Superior temporal gyrus (tissue), 1 donor: ENCODE data around the gene WASHC2A.
A peak's percentile ranks its signal among the peaks of the same experiment; 100 is the strongest.
"Not testable (repeated sequence)": the region's sequence is repeated elsewhere in the genome, so short reads cannot be mapped to it uniquely, and the experiment has no call there.

ENCODE experiments used
- DNase-seq: peaks from one replicate; pipeline ENCODE4 v3.0.0-alpha.2; 2016; ENCODE audit errors: extremely low spot score

Gene WASHC2A, protein sequence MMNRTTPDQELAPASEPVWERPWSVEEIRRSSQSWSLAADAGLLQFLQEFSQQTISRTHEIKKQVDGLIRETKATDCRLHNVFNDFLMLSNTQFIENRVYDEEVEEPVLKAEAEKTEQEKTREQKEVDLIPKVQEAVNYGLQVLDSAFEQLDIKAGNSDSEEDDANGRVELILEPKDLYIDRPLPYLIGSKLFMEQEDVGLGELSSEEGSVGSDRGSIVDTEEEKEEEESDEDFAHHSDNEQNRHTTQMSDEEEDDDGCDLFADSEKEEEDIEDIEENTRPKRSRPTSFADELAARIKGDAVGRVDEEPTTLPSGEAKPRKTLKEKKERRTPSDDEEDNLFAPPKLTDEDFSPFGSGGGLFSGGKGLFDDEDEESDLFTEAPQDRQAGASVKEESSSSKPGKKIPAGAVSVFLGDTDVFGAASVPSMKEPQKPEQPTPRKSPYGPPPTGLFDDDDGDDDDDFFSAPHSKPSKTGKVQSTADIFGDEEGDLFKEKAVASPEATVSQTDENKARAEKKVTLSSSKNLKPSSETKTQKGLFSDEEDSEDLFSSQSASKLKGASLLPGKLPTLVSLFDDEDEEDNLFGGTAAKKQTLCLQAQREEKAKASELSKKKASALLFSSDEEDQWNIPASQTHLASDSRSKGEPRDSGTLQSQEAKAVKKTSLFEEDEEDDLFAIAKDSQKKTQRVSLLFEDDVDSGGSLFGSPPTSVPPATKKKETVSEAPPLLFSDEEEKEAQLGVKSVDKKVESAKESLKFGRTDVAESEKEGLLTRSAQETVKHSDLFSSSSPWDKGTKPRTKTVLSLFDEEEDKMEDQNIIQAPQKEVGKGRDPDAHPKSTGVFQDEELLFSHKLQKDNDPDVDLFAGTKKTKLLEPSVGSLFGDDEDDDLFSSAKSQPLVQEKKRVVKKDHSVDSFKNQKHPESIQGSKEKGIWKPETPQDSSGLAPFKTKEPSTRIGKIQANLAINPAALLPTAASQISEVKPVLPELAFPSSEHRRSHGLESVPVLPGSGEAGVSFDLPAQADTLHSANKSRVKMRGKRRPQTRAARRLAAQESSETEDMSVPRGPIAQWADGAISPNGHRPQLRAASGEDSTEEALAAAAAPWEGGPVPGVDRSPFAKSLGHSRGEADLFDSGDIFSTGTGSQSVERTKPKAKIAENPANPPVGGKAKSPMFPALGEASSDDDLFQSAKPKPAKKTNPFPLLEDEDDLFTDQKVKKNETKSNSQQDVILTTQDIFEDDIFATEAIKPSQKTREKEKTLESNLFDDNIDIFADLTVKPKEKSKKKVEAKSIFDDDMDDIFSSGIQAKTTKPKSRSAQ (N-terminal part only)

DNA sequence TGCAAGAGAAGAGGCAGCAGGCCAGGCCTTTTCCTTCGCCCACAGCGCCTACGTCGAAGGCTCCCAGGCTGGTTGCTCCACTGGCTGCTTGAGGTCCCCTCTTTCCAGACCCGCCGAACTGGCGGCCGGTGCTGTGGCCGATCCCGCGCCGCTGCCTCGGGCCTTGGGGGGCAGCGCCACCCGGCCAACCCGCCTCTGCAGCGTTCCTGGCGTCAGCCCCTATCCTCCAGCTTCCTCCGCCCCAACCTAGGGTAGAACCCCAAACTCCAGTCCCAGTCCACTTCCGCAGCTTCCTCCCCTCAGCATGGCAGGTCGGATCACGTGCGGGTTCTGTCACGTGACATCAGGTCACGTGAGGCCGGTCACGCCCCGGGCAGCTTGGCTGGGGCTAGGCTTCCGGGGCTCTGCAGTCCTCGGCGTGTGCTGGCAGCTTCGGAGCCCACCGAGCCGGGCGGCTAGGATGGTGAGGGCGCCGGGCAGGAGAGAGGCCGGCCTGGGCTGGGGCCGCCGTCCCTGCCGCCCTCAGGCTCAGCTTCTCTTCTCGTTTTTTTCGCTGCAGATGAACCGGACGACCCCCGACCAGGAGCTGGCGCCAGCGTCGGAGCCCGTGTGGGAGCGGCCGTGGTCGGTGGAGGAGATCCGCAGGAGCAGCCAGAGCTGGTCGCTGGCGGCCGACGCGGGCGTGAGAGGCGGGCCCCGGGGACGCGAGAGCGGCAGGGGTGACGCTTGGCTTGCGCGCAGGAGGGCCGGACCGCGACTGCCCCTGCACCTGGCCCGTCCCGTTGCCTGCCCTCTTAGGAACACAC lies at the start of gene WASHC2A:
Gene WASHC2A (plus strand): TSS at position 409 of the 806 bp plus-strand sequence. CDS start 52 bp downstream, at position 461.
- DNase-seq: peak; percentile 89

- not testable (repeated sequence) for DNase-seq
Measured at GRCh38 chr10:50019279-50019678, 48.5 kb upstream of the WASHC2A start.

DNA sequence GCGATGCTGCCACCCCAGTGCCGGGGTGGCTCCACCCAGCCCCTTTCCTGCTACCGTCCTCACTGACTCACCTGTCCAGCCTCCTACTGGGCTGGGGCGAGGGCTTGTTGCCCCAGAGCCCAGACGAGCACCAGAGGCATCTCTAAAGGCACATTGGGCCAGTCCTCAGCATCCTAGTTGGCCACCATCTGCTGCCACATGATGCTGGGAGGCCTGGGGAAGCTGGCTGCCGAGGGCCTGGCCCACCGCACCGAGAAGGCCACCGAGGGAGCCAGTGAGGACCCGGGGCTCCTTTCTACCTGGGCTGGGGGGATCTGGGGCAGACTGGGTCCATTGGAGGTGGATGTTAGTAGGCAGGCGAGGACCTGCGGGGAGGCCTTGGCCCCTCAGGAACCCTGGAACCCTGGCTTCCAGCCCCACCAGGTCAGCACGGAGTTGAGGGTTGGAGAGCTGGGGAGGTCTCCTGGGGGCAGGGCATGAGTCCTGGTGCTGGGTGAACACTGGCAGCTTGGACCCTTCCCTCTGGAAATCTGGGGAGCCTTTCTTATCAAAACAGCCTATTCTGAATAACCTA lies 47.2 kb upstream of the WASHC2A start:
- not testable (repeated sequence) for DNase-seq

- no peak for DNase-seq
Measured at GRCh38 chr10:50021646-50022045, 46.1 kb upstream of the WASHC2A start.

DNA sequence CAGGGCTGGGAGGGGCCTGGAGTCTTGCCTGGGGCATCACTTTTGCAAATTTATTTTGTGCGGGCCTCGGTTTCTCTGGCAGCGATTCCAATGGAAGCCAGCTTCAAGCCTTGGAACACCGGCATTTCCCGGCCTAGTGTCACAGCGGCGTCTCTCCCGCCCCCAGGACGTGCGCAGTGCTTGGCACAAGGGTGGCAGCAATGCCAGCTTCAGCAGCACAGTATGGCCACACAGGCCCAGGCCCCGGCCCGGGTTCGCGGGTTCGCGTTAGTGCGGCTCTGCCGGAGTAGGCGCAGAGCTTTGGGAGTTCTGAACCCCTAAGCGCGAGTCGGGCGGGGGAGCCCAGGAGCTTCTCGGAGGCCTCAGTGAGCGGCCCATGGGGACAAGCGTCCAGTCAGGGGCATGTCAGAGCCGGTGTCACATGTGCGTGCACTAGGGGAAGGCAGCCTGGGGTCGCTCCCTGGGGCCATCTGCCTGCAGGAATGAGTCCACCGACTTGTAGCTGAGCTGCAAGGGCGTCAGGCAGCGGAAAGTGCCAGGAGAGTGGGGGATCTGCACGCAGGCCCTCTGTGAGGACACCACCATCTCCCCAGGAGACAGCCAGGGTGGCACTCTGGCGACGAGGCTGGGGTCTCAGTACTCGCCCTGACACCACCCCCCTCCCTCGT lies 42.9 kb upstream of the WASHC2A start:
- DNase-seq: not testable (repeated sequence)

DNA sequence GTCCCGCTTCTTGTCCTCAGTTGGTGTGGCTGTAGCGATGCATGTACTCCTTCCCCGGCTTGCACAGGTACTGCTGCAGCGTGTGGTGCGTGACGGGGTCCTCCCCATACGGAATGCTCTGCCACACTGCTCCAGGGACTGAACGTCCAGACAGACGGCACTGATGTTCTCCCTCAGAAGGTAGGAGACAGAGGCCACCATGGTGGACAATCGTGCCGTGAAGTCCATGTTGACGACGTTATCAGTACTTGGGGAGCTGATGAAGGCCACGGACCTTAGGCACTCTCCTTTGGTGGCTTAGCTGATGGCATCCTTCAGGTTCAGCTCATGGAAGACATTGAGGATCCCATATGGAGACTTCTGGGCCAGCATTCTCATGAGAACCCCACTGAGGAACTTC lies 42.1 kb upstream of the WASHC2A start:
- no peak for DNase-seq

DNA sequence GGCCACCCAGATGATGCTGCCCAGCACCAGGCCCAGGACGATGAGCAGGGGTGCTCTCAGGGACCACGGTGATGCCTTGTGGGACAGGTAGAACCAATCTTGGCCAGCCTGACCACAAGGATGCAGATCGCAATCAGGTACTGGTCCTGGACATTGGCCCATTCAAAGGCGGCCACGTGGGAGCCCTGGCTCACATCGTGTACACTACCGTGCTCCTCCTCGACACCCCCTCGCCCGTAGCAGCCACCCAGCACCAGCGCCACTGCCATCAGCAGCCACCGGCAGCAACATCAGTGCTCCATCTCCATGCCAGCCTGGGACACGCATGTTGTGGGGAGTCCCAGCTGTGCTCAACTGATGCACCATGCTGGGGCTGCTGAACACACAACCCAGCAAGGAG lies 40.6 kb upstream of the WASHC2A start:
- no peak for DNase-seq

- no peak for DNase-seq
Measured at GRCh38 chr10:50033481-50033880, 34.3 kb upstream of the WASHC2A start.

- not testable (repeated sequence) for DNase-seq
Measured at GRCh38 chr10:50035337-50035736, 32.4 kb upstream of the WASHC2A start.

- DNase-seq: no peak
Measured at GRCh38 chr10:50044941-50045664, 22.7 kb upstream of the WASHC2A start.

DNA sequence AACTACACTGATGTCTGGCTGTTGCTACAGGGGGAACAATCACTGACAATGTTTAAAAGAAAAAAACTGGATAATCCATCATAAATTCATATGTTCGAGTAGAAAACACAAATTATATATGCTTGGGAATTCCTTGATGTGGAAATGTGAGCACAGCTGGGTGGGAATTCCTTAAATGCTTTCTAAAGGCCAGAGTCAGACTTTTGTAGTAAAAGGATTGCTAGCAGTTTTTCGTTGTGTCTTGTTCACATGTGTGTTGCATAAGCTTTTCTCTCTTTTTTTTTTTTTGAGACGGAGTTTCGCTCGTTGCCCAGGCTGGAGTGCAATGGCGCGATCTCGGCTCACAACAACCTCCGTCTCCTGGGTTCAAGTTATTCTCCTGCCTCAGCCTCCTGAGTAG lies 21.3 kb upstream of the WASHC2A start:
- DNase-seq: not testable (repeated sequence)

DNA sequence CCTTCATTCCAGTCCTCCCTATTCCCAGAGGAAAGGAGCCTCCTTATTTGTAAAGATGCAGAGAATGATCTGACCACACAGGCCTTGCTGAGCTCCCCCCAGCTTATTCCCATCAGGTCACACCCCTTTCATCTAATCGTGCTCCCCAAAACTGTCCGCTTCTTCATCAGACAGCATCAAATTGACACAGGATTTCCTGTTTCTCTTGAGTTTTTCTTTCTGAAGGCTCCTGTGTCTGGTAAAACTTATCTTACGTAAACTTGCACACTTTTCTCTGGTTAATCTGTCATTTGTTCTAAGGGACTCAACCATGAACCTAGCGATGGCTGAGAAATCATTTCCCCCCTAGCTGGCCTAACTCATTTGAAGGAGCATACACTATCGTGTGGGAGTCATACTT lies 20.2 kb upstream of the WASHC2A start:
- DNase-seq: not testable (repeated sequence)

GRCh38 chr10:50051995-50052660 lies 15.6 kb upstream of the WASHC2A start:
- not testable (repeated sequence) for DNase-seq

DNA sequence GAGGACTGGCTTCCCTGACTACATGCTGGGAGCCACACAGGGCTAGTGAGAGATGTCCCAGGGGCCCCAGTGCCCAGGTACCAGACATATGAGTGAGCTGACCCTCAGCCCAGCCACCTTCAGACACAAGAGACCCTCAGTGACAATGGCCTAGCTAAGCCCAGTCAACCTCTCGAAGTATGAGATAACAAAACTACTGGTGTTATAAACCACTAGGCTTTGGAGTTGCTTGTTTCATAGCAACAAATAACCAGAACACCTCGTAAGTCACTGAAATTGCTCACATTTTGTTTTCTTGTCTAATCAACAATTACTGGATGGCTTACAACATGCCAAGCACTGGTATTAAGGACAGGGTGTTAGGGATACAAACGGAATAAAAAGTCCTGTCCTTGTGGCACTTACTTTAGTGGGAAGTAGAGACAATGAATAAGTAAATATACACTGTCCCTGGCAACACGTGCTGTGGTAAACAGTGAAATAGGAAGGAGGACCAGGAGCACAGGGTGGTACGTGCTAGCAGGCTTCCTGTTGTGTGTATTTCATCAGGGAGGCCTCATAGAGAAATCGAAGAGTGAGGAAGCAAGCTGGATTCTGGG lies 14.9 kb upstream of the WASHC2A start:
- DNase-seq: not testable (repeated sequence)

GRCh38 chr10:50055494-50056292 lies 12.1 kb upstream of the WASHC2A start:
- DNase-seq: not testable (repeated sequence)

DNA sequence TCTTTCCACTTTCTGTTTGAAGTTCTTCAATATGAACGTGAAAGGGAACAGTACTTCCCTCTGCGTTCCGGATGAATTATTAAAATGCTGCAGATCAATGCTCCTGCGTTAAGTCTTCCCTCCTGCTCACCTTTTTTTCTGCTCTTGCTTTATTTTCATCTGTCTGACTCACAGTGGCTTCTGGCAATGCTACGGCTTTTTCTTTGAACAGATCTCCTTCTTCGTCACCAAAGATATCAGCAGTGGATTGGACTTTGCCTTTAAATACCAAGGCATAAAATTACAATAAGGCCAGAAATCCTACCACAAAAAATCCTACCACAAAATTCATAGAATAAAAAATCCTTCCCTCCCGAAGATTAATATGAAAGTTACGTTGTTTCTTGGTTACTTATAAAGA lies 11.1 kb upstream of the WASHC2A start:
- not testable (repeated sequence) for DNase-seq

GRCh38 chr10:50058727-50059126 lies 9.0 kb upstream of the WASHC2A start:
- DNase-seq: not testable (repeated sequence)
